ENCODE data around the gene SERPINB1. TPM values are rescaled to one million over a fixed set of nuclear protein-coding genes. Genes with fewer than 3 reads are reported as not detected.
"Not testable (repeated sequence)": the region's sequence is repeated elsewhere in the genome, so short reads cannot be mapped to it uniquely, and the experiment has no call there.

SERPINB1 gene
- total and polyA plus RNA-seq, 3 experiments from 2014 or later = 40.4 to 103 (median 42.4) TPM

DNA sequence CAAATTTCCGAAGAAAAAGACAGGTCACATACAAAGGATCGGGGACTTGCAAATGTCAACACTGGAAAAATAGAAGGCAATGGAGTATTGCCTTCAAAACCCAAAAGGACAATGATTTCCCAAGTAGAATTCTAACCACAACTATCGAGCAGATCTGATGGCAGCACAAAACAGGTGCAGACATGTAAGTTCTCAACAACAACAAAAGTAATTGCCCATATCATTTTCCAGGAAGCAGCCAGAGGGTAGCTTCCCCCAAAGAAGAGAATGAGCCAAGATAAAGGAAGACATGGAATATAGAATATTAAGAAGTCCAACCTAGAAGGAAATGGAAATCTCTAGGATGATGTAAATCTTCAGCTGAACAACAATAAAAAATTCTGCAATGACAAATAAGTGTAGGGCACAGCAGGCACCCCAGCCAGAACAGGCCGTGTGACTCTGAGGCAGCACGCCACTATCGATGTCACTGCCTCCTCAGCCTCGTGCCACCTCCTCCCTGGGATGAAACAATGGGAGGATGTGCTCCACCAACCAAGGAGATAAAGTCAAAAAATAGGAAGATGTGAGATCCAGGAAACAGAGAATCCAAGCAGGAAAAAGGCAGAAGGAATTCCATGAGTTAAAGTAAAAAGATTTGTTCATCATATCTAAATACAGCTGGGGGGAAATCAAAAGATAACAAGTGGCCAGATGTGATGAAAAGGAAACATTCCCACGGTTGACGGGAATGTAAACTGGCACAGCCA, 34.1 kb downstream of the SERPINB1 start:
- H3K27me3 ChIP-seq (ENCODE audit: insufficient read depth, low read length, poor library complexity, severe bottlenecking) = no peaks in the 10 kb centered on the region
- no peak for DNase-seq

DNA sequence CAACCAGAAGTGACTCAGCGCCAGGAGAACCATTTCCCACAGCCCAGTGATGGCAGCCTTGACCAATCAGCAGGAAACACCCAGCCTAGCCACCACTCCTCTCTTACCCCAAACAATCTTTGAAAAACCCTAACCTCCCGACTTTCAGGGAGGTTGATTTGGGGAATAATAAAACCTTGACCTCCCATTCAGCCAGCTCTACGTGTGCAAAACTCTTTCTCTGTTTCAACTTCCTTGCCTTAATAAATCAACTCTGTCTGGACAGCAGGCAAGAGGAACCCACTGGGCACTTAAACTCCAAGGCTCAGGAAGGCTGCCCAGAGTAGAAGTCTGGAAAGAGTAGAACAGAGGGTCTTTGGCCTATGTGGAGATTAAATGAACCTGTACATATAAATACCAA, 35.0 kb downstream of the SERPINB1 start:
- no peak for DNase-seq
- CTCF ChIA-PET = no interaction called here
- no peaks in the 10 kb centered on the region for H3K9me3 ChIP-seq (ENCODE audit: low read length)

More for the DNA sequence above, 34.1 kb downstream of the SERPINB1 start:
- ChIA-PET CTCF (interaction anchor here (0.6 kb wide), 1 partner anchor 8 kb away, joined by 3 read pairs; no protein-coding TSS in a partner anchor), POLR2A (no interaction called here)
- Mint-ChIP-seq H3K27me3 (peaks cover 0 to 2% of the 10 kb centered on the region in 2 donors), H3K36me3 (peaks cover 0 to 6% (median 3%) of the 10 kb centered on the region in 3 donors), H3K4me3 (no peak overlapping the region), H3K4me1 (no peaks in the 10 kb centered on the region), H3K27ac (no peak overlapping the region), H3K9me3 (no peaks in the 10 kb centered on the region)
- no peaks in the 10 kb centered on the region for H3K9me3 ChIP-seq (ENCODE audit: low read length)
- no peak overlapping the region for H3K4me3 ChIP-seq (ENCODE audit: low read length)
- no peaks in the 10 kb centered on the region for H3K4me1 ChIP-seq (ENCODE audit: insufficient read depth, low read length)
- H3K36me3 ChIP-seq (ENCODE audit: insufficient read depth, low read length) = no peaks in the 10 kb centered on the region
- no peak overlapping the region for H3K27ac ChIP-seq (ENCODE audit: low read depth, low read length)

DNA sequence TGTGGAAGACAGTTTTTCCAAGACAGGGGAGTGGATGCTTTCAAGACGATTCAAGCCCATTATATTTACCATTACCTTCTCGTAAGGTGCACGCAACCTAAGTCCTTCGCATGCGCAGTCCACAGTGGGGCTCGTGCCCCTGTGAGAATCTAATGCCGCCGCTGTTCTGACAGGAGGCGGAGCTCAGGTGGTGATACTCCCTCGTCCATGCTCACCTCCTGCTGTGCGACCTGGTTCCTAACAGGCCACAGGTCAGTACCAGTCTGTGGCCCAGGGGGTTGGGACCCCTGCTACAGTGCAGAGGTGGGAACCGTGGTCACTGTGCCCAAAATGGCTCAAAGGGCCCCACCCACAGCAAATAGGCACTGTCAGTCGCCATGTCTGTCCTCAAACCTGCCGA, 36.6 kb downstream of the SERPINB1 start:
- no peaks in the 10 kb centered on the region for H3K27me3 ChIP-seq (ENCODE audit: insufficient read depth, low read length, poor library complexity, severe bottlenecking)
- CTCF ChIA-PET = no interaction called here
- DNase-seq = no peak

More for the DNA sequence above, 35.0 kb downstream of the SERPINB1 start:
- Histone ChIP-seq H3K27ac (ENCODE audit: low read depth, low read length) (no peak overlapping the region), H3K36me3 (ENCODE audit: insufficient read depth, low read length) (no peaks in the 10 kb centered on the region), H3K4me1 (ENCODE audit: insufficient read depth, low read length) (no peaks in the 10 kb centered on the region), H3K27me3 (ENCODE audit: insufficient read depth, low read length, poor library complexity, severe bottlenecking) (no peaks in the 10 kb centered on the region), H3K4me3 (ENCODE audit: low read length) (no peak overlapping the region)
- Mint-ChIP-seq H3K4me1 (no peaks in the 10 kb centered on the region), H3K27me3 (peaks cover 0 to 2% of the 10 kb centered on the region in 2 donors), H3K4me3 (no peak overlapping the region), H3K36me3 (peaks cover 0 to 3% (median 0%) of the 10 kb centered on the region in 3 donors), H3K27ac (no peak overlapping the region), H3K9me3 (no peaks in the 10 kb centered on the region)
- POLR2A ChIA-PET = no interaction called here

DNA sequence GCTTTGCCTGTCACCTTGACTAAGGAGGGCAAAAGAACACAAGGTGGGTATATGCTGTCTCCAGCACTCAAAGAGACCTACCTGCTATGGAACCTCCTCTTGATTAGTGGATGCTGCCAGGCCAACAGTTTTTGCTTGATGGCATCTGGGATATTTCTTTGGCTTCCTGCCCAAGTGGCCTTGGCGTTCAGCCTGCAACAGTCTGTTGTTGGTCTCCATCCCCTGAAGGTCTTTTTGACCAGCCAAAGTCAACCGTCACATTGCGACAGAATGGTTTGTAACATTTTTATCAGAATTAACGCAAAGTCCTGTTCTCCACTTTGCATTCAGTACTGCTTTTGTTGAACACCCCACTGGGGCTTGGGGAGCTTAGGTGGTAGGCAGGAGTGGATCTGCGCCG, 37.1 kb downstream of the SERPINB1 start:
- Mint-ChIP-seq H3K27me3 (peaks cover 0 to 2% of the 10 kb centered on the region in 2 donors), H3K27ac (no peak overlapping the region), H3K36me3 (peaks cover 0 to 5% (median 0%) of the 10 kb centered on the region in 3 donors), H3K4me3 (no peak overlapping the region), H3K4me1 (peaks cover 6 to 9% (median 9%) of the 10 kb centered on the region in 3 donors), H3K9me3 (no peaks in the 10 kb centered on the region)
- CTCF ChIA-PET = interaction anchor here (1.4 kb wide), 1 partner anchor 13 kb away, joined by 4 read pairs; no protein-coding TSS in a partner anchor
- Histone ChIP-seq H3K4me3 (ENCODE audit: low read length) (no peak overlapping the region), H3K9me3 (ENCODE audit: low read length) (no peaks in the 10 kb centered on the region), H3K27ac (ENCODE audit: low read depth, low read length) (no peak overlapping the region), H3K36me3 (ENCODE audit: insufficient read depth, low read length) (no peaks in the 10 kb centered on the region), H3K4me1 (ENCODE audit: insufficient read depth, low read length) (no peaks in the 10 kb centered on the region), H3K27me3 (ENCODE audit: insufficient read depth, low read length, poor library complexity, severe bottlenecking) (no peaks in the 10 kb centered on the region)
- POLR2A ChIA-PET = no interaction called here
- DNase-seq = no peak

More for the DNA sequence above, 36.6 kb downstream of the SERPINB1 start:
- H3K27ac Mint-ChIP-seq = no peak overlapping the region
- Histone ChIP-seq H3K4me3 (ENCODE audit: low read length) (no peak overlapping the region), H3K27ac (ENCODE audit: low read depth, low read length) (no peak overlapping the region), H3K9me3 (ENCODE audit: low read length) (no peaks in the 10 kb centered on the region), H3K36me3 (ENCODE audit: insufficient read depth, low read length) (no peaks in the 10 kb centered on the region), H3K4me1 (ENCODE audit: insufficient read depth, low read length) (no peaks in the 10 kb centered on the region)
- H3K36me3 Mint-ChIP-seq = peaks cover 0 to 3% (median 0%) of the 10 kb centered on the region in 3 donors
- POLR2A ChIA-PET = no interaction called here
- H3K27me3 Mint-ChIP-seq = peaks cover 0 to 2% of the 10 kb centered on the region in 2 donors
- peaks cover under 1 to 4% (median 4%) of the 10 kb centered on the region in 3 donors for H3K4me1 Mint-ChIP-seq
- H3K4me3 Mint-ChIP-seq = no peak overlapping the region
- H3K9me3 Mint-ChIP-seq = no peaks in the 10 kb centered on the region

DNA sequence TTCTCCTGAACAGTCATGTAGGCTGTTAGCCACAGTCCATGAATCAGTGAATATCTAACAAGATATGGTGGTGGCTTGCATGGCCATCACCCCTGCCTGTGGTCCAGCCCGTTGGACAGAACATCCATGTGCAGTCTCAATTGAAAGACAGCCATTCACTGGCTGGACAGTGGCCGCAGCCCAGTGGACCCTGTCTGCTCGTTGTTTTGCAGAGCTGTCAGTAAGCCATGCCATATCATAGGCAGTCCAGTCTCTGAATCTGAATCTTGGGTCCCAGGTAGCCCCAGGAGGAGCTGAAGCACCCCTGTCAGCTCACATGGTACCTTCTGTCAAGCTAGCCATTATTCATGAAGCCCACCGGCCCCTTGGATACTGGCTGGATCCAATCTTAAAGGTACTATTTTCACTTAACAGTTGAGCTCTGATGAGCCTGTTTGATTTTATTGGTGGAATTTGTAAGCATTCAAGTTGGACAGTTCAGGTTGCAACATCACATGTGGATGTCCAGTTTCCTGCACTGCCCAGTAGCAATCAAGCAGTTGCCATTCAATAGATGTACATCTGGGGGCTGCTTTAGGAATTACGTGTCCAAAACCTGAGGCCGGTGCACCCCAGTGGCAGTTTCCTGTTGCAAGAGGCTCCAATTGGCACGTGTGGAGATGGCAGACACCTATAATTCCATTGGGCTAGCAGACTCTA, 37.8 kb downstream of the SERPINB1 start:
- Mint-ChIP-seq H3K27ac (no peak overlapping the region), H3K4me3 (no peak overlapping the region), H3K4me1 (peaks cover 8 to 12% (median 11%) of the 10 kb centered on the region in 3 donors), H3K27me3 (peaks cover 0 to 2% of the 10 kb centered on the region in 2 donors), H3K9me3 (no peaks in the 10 kb centered on the region), H3K36me3 (peaks cover 0 to 5% (median 0%) of the 10 kb centered on the region in 3 donors)
- ChIA-PET CTCF (interaction anchor here (1.4 kb wide), 1 partner anchor 13 kb away, joined by 4 read pairs; no protein-coding TSS in a partner anchor), POLR2A (no interaction called here)
- no peaks in the 10 kb centered on the region for H3K36me3 ChIP-seq (ENCODE audit: insufficient read depth, low read length)
- DNase-seq = no peak
- H3K27me3 ChIP-seq (ENCODE audit: insufficient read depth, low read length, poor library complexity, severe bottlenecking) = no peaks in the 10 kb centered on the region
- no peak overlapping the region for H3K27ac ChIP-seq (ENCODE audit: low read depth, low read length)
- no peaks in the 10 kb centered on the region for H3K9me3 ChIP-seq (ENCODE audit: low read length)
- no peaks in the 10 kb centered on the region for H3K4me1 ChIP-seq (ENCODE audit: insufficient read depth, low read length)
- H3K4me3 ChIP-seq (ENCODE audit: low read length) = no peak overlapping the region

DNA sequence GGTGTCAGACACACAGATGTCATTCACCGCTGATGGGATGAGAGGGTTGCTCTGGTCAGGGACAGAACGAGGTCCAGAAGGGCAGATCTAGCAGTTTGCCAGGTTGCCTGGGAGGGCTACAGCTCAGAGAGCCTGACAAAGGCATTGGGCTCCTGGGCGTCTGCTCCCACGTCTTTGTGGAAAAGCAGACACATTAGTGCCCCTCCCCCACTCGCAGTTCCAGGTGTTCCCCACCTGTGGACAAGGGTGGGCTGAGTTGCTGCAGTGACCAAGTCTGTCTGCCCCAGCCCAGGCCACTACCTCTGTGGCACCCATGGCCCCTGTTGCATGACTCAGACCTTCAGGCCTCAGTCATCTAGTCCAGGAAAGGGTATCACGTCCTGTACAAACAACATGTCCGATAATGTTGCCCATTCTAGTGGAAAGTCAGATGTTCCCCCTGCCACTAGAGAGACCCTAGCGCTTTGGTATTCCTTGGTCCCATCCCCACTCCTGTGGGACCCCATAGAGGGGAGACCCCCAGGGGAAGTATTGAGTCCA, 39.1 kb downstream of the SERPINB1 start:
- Mint-ChIP-seq H3K36me3 (peaks cover 0 to 5% (median 0%) of the 10 kb centered on the region in 3 donors), H3K4me3 (no peak overlapping the region), H3K9me3 (no peaks in the 10 kb centered on the region), H3K4me1 (peaks cover 9 to 12% (median 11%) of the 10 kb centered on the region in 3 donors), H3K27me3 (peaks cover 0 to 2% of the 10 kb centered on the region in 2 donors), H3K27ac (no peak overlapping the region)
- H3K4me1 ChIP-seq (ENCODE audit: insufficient read depth, low read length) = no peaks in the 10 kb centered on the region
- no peaks in the 10 kb centered on the region for H3K36me3 ChIP-seq (ENCODE audit: insufficient read depth, low read length)
- H3K27ac ChIP-seq (ENCODE audit: low read depth, low read length) = no peak overlapping the region
- ChIA-PET POLR2A (no interaction called here), CTCF (no interaction called here)
- DNase-seq = no peak
- H3K4me3 ChIP-seq (ENCODE audit: low read length) = no peak overlapping the region
- no peaks in the 10 kb centered on the region for H3K27me3 ChIP-seq (ENCODE audit: insufficient read depth, low read length, poor library complexity, severe bottlenecking)
- no peaks in the 10 kb centered on the region for H3K9me3 ChIP-seq (ENCODE audit: low read length)

DNA sequence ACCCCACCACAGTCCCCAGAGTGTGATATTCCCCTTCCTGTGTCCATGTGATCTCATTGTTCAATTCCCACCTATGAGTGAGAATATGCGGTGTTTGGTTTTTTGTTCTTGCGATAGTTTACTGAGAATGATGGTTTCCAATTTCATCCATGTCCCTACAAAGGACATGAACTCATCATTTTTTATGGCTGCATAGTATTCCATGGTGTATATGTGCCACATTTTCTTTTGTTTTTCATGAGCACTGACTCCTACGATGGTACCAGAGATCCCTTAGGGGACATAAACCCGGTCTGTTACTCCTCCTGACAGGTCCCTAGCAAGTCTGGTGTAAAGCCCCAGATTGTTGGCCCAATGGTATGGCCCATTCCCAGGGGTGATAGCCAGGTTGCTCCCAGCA, 40.0 kb downstream of the SERPINB1 start:
- H3K36me3 Mint-ChIP-seq; H3K4me1 ChIP-seq (ENCODE audit: insufficient read depth, low read length); H3K9me3 ChIP-seq (ENCODE audit: low read length); POLR2A ChIA-PET; CTCF ChIA-PET; H3K27ac ChIP-seq (ENCODE audit: low read depth, low read length); H3K36me3 ChIP-seq (ENCODE audit: insufficient read depth, low read length); H3K4me3 Mint-ChIP-seq; H3K4me3 ChIP-seq (ENCODE audit: low read length); DNase-seq; H3K27ac Mint-ChIP-seq; H3K9me3 Mint-ChIP-seq; H3K27me3 Mint-ChIP-seq; H3K27me3 ChIP-seq (ENCODE audit: insufficient read depth, low read length, poor library complexity, severe bottlenecking): not testable (repeated sequence)
- peaks cover 9 to 16% (median 11%) of the 10 kb centered on the region in 3 donors for H3K4me1 Mint-ChIP-seq
